ENCODE measurements around the gene GAS7. TPM values are rescaled to one million over a fixed set of nuclear protein-coding genes. Genes with fewer than 3 reads are reported as not detected.

Gene GAS7
- total RNA-seq, 1 experiment from 2014 or later: 0.76 TPM

DNA sequence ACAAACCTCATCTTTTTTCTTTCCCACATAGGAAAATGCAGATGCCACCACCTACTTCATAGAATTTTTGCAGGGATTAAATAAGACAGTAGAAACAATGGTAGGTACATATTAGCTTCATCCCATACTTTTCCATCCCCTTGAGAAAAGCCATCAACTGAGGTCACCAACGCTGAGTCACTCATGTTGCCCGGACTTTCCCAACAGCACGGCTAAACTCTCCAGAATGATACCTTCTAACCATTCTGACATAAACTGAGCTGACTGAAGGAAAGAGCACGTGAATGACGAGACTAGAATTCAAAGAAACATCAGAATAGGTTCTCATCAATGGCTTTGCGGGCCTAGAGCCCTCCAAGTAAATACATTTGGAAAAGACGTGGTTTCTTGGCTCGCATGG is 147.3 kb downstream of the GAS7 start:
- no peak for DNase-seq (ENCODE audit: low read depth)

DNA sequence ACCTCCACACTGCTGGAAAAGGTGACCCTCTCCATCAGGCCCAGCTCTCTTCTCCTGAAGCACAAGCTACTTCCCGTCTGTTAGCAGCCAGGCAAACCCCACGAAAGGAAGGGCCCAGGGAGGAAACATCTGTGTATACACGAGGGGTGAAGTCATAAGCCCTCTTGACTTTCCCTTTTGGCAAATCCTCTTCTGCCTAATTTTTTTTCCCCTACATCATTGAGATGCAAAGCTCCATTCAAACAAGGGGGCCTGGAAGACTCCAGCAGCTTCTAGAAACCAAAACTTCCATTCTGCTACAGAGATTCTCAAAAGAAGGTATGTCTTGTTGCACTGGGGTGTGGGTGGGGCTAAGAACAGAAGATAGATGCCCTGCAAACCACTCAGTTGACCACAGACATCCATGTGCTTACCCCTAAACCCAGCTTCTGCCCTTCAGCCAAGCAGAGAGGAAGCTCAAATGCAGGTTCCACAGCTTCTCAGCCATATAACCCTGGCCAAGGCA is 147.8 kb downstream of the GAS7 start:
- no peak for DNase-seq (ENCODE audit: low read depth)

DNA sequence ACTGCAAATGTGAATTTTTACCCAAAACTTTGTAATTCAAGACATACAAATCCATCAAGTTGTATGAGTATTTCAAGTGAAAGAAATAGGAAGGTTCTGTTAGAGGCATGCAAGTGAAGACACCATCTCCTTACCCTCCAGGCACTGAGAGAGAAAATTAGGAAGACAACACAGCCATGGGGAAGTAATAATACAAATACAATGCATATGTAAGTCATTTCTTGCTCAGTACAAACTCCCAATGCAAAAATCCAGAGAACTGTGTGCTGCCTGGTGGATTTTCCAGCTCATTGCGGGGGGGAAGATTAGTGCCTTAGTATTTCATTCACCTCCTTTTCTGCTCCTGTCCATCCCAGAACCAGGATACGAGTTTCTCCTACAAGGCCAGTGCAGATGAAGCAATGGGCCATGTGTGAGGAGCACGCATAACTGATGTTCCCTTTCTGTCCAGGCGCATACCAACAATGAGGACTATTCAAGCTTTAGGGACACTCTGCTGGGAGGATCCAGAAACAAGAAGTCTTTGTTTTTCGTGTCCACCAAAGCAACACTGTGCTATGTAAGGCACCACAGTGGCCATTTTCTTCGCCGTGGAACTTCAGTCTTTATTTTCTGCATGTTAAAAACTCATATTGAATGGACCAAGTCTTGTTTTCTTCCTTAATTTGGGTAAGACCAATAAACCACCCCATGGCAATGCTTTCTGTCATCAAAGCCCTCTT is 149.6 kb downstream of the GAS7 start:
- DNase-seq (ENCODE audit: low read depth): no peak

DNA sequence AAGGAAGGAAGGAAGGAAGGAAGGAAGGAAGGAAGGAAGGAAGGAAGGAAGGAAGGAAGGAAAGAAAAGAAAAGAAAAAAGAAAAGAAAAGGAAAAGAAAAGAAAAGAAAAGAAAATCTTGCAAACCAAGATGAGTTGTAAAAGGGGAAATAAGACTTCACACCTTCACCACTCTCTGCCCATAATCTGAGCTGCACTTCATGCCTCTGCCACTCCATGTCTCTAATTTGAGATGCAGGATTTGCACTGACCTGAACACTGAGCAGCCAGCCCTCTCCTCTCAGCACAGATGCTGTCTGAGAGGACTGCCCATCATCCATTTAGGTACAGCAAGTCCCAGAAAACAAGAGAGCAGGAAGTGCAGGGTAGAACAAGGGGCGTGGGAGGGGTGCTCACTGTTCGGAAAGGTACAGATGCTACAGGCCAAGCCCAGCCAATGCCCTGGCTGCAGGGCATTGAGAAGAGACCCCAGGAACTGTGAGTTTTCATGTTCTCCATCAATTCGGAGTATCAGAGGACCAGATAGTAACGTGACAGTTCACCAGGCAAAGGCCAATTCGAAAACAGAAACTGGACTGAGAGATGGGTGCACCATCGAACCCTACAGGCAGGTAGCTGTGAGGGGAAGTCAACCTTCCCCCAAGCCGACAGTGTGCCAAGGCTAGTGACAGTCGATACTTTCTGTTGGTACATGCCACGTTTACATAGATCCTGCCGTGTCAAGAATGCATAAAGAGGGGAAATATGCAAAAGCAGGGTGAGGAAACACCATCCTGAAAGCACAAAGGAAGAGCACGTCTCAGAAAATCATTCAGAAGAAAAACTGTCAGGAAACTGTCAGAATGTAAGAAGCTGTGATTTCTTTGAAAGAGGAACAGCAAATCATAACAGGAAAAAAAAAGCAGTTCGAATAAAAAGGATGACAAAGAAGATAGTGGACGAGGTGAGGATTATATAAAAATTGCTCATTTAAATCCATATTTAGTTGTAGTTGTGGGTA is 151.3 kb downstream of the GAS7 start:
- no peak for DNase-seq (ENCODE audit: low read depth)

DNA sequence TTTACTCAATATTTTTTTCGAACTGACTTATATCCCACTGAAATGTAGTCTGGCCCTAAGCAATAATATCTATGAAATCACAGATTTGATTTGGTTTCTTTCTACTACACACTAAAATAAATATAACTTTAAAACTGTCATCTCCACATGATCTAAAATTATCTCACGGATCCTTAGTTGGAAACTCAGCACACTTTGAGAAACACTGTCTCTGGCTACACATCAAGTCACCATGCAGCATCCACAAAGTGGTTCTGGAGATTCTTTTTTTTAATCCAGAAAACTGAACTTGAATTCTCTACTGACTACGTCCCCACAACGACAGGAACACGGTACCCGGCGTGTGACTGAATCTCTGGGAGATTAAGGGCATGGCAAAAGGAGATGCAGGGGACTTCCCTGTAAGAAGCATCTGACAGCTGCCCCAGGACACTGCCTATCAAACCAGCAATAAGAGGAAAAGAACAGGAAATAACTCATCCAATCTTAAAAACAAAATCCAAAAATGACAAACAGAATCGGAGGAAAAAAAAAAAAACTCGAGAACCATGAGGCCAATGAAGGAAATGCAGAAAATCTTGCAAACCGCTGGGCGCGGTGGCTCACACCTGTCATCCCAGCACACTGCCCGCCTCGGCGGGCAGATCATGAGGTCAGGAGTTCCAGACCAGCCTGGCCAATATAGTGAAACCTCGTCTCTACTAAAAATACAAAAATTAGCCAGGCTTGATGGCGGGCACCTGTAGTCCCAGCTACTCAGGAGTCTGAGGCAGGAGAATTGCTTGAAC is 152.3 kb downstream of the GAS7 start:
- no peak for DNase-seq (ENCODE audit: low read depth)

DNA sequence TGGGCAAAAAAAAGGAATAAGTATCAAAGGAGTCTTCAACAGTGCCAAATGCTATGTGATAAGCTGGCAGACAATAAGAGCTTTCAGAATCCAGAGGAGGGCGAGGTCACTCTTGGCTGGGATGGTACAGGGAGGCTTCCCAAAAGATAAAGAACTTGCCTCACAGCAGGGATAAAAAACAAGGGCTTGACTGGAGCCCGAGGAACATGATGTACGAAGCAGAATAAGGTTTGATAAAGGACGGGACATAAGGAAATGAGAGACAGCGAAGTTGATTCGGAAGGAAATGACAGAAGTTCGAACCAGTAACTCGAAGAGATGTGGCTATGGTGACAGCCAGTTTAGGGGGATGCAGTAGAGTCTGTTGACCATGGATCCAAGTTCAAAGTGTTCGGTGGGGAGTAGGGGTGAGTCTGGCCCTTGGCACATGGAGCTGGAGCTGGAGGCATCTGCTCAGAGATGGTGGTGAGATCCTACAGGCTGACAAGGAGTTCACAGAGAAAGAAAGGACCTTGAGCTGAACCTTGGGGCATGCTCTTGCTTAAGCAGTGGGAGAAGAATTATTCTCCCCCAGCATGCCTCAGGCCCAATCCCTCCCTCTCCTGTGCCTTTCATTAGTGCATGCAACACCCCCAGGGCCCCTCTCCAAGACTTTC is 155.7 kb downstream of the GAS7 start:
- no peak for DNase-seq (ENCODE audit: low read depth)

DNA sequence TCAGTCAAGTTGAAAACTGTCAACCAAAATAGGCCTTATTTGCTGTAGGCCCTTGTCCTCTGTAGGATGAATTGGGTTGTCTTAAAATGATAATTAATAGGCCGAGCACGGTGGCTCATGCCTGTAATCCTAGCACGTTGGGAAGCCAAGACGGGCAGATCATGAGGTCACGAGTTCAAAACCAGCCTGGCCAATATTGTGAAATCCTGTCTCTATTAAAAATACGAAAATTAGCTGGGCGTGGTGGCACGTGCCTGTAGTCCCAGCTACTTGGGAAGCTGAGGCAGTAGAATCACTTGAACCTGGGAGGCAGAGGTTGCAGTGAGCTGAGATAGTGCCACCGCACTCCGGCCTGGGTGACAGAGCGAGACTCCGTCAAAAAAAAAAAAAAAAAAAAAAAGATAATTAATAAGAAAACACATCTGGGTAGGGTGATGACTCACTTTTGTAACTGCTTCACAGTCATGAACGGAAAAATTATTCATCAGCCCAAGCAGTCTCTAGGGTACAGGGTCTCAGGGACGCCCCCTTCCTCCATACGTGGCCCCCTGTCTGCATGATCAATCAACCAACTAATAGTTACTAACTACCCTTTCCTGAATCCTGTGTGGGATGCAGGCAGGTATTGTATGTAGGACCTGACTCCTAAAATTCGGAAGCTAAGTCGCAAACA is 156.4 kb downstream of the GAS7 start:
- DNase-seq (ENCODE audit: low read depth): no peak

DNA sequence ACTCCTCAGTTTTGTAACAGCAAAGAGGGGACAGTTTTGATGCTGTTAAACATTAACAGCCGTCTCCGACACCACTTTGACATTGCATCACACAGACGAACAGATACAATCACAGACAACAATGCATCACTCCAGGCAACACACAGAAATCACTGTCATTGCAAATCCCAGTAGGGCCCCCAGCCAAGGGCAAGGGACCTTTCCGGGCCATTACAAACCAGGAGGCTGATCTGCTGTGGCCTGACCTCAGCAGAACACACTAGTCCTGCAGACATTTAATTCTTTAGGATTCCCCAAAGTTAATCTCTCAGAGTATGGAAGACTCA is 157.2 kb downstream of the GAS7 start:
- no peak for DNase-seq (ENCODE audit: low read depth)

DNA sequence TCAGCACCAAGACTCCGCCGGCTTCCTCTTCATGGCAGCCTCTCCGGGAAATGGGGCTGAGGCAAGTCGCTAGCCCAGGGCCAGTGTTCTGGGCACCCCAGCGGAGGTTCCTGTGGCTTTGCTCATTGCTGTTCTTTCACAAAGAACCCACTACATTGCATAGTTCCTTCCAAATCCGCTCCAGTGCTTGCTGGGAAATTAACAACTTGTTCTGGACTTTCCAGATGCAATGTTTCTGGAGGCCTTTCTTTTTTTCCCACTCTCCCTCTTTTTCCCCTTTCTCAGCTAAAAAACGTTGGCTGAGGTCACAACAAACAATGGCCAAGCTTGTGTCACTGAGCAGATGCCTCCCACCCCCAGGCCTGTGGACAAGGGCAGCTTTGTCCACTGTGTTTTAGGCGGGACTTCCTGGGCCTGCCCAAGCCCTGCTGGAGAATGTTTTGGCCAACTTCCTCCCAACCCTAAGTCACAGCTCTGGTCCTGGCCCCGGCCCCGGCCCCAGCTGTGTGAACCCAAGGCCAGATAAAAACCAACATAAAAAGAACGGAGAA is 161.8 kb downstream of the GAS7 start:
- DNase-seq (ENCODE audit: low read depth): peak; percentile 21

DNA sequence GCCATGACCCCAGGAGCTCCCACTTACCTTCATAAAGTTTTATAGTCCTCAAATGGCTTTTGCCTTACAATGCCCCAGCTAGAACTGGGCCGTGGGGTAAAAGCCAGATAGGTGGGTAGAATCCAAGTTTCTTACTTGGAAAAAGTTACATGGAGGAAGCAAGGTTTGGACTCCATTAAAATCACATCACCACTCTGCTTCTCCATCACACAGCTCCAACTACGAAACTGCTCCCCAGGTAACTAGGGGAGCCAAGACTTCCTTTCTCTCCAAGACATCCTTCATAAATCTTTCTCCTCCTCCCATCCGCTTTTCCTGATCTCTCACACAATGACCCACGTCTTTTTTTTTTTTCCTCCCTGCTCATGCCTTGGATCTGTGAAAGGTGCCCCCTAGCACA is 162.5 kb downstream of the GAS7 start:
- no peak for DNase-seq (ENCODE audit: low read depth)

DNA sequence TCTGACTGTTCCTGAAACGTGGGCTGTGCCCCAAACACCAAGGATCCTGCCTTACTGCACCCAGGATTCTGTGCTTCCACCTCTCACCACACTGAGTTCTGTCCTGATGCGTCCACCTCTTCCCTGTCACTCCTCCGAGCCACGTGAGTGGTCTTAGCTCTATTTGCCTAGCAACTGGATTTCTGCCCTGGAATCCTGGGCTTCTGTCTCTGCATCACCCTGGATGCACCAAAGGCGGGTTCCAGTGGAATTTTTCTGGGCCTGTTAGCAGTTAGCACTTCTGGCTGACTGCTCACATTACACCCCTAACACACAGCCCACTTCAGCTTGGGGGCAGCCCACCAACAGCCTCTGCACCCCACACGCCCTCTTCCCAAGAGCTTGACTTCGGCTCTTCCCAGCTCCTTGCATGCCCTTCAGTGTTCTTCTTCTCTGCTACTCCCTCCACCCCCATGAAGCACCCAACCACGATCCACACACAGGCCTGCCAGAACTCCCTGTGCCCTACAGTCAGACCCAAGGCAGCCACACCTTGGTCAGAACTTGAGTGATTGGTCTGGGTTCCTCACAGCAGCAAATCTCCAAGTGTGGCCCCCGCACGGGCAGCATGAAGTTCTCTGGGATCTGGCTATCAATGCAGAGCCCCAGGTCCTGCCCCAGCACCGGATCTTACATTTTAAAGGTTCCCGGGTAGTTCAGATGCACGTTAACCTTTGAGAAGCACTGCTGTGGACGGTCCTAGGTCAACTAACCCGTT is 163.5 kb downstream of the GAS7 start:
- DNase-seq (ENCODE audit: low read depth): no peak

DNA sequence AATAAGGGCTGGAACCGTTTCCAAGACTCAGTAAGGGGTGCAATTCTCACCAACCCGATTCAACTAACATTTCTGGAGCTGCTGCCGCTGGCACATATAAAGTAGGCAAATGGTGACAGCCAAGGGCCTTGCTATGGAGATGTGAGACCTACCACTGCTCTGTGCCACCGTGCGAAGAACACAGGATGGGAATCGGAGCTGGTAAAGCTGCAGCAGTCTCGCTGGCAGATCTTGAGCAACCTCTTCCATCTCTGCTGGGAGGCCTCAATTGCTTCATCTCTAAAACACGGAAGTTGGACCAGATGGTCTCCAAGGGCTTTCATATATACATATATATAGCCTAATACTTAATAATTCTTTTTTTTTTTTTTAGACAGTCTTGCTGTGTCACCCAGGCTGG is 164.4 kb downstream of the GAS7 start:
- DNase-seq (ENCODE audit: low read depth): no peak

DNA sequence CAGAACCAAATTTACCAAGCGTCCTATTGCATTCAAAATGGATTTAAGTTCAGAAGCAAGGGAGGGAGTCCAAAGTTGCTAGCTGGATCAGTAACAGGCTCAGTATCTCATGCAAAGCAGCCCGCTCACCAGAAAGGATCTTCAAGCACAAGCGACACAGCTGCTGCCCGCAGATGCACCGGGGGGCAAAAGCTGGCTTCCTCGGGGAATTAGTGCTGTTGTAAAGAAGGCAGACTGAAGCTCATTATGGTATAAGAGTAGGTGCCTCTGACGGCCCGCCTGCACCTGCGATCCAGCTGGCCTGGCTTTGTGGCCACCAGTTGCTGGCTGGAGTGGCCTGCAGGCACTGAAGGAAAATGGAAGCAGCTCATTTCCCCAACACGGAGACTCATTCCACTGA is 165.0 kb downstream of the GAS7 start:
- DNase-seq (ENCODE audit: low read depth): no peak

DNA sequence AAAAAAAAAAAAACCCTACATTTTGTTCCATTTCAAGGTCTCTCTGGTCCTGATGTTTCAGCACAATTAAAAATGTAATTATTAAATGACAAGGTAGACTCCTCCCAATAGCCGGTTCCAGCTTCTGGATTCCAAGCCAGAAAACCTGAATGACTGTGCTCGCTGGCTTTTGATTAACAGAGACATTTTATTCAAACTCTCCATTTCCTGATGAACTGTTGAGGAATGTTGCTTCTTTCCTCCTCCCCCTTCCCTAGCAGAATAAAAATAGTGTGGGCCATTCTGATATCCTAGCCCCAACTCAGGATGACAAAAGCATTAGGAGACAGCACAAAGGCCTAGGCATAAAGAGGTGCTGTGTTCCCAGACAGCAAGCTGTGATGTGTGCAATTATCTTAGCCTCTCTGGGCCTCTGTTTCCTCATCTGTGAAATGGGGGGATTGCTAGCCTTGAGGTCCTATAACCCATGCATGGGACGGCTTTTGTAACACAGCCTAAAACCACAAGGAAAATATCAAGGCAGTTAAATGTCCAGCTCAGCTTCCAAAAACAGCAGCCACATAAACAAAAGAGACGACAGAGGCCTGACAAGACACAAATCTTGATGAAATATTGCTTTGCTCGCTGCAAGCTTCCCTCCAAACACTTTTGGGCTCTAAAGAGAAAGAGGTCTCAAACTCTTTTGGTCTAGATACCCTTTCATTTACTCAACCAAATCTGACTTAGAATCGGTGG is 166.1 kb downstream of the GAS7 start:
- DNase-seq (ENCODE audit: low read depth): no peak

DNA sequence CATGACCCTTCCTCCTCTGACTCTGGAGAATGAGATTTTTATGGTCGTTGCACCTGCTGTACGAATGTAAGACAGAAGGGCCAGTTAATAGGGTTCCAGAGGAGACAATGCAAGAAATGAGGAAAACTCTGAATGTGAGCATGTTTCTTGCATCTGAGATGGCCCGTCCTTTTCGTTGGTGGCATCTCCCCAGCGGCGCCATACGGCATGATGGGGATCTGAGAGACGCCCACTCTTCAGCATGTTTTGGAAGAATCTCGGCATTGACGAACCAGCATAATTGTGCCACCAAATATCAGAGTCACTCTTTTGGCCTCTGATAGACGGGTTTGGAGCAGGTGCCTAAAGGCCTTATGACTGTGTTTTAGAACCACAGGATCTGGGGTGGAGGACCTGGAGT is 166.8 kb downstream of the GAS7 start:
- no peak for DNase-seq (ENCODE audit: low read depth)

DNA sequence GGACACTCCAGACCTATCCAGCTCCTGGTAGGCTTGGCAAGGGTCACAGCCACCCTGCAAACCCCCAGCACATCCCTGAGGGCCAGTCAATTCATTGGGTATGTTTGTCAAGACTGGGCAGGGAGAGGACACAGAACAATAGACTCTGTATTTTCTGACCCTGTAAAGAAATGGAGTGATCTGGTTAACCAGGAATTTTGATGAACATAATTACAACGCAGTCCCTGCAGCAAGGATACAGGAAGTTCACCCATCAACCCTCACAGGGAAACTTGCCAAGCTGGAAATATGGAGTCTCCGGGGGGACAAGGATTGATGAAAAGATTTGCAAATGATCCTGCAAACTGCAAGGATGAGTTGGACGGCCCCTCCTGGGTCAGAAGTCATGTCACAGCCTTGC is 167.3 kb downstream of the GAS7 start:
- no peak for DNase-seq (ENCODE audit: low read depth)

DNA sequence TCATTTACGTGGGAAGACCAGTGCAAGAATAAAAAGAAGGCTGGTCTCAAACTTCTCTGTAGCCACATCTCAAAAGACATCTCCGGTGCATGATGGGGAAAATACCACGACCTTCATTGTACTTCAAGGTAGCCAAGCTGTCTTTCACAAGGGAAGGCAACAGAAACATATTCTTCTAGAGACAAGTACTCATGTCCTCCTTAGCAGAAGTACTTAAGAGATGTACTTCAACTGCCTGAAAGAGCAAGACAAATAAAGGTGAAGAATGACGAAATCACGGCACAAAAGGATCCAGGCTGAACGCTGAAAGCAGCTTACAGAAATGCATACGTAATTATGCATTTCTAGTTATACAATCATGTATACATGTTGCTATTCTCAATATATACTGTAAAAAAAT is 169.3 kb downstream of the GAS7 start:
- DNase-seq (ENCODE audit: low read depth): no peak

DNA sequence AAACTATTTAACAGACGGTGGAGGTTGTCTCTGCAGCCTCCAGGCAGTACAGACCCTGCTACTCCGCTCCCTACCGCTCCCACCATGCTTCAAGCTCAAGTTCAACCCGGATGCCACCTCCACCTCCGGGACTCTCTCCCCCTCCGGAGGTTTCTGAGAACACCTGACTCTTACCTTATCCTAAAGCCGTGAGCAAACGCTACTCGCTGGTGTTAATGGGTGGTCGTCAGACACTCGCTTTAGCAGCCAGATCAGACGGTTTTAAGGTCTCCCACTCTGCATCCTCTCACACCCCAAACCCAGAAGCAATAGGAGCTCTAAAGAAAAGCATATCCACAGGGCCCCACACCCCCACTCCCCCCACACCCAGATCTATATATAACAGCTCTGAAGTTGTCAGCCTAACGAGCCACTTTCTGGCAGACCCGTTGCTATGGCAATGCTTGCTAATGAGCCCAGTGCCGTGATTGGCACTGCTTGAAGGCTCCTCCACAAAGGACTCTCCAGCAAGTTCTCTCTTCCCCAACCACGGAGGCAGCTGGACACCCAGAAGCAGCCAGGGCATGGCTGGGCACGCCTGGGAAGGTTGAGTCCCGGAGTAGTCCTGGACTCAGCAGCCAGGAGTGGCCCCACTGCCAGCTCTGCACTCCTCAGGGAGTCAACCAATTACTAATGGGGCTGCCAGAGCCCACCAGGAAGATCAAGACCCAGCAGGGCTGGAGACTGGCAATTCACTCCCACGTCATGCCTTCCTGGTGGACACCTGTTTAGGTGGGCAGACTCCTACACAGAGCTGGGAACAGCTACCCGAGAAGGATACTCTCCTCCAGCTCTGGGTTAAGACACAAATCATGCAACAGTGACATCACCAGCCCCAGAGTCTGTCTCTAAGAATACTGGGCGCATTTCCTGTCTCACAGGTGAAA is 172.2 kb downstream of the GAS7 start:
- no peak for DNase-seq (ENCODE audit: low read depth)
